ENCODE data around the gene MMP13.

DNA sequence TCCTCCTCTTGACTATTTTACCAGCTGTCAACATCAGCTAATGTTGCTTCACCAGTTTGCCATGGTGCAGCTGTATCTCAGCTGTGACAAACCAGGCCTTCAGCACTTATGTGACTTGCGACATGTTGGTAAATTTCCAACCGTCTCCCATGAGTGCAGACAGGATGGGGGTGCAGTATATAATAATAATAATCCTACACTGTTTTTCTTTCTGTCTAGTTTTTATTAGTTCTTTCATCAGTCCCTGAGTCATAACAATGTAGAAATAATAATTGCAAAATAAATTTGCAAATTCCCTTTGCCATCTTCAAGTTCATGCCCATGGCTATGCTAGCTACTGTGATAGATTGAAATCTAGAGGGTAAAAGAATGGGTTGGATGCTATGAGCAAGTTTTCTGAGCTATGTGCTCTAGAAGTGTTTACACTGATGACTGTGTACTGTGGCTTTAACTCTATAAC is 4.9 kb downstream of the MMP13 start:
- TF ChIP-seq, protein P1, sequence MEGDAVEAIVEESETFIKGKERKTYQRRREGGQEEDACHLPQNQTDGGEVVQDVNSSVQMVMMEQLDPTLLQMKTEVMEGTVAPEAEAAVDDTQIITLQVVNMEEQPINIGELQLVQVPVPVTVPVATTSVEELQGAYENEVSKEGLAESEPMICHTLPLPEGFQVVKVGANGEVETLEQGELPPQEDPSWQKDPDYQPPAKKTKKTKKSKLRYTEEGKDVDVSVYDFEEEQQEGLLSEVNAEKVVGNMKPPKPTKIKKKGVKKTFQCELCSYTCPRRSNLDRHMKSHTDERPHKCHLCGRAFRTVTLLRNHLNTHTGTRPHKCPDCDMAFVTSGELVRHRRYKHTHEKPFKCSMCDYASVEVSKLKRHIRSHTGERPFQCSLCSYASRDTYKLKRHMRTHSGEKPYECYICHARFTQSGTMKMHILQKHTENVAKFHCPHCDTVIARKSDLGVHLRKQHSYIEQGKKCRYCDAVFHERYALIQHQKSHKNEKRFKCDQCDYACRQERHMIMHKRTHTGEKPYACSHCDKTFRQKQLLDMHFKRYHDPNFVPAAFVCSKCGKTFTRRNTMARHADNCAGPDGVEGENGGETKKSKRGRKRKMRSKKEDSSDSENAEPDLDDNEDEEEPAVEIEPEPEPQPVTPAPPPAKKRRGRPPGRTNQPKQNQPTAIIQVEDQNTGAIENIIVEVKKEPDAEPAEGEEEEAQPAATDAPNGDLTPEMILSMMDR (optimal IDR thresholded peaks at IDR 0.05 in 1 of 3, IDR thresholded peaks at IDR 0.05 in 1 of 3, conservative IDR thresholded peaks at IDR 0.05 in 1 of 3; ENCODE audit: extremely low read depth in 1 of 3, insufficient read depth in 2 of 3, low read length in 3 of 3): no peak
- no peak for TF ChIP-seq EZH2 (IDR thresholded peaks at IDR 0.05; ENCODE audit: low read length)

Data from keratinocyte (primary cell).